NCI-H146 treated with DMSO at 0.1 percent for 48 hours (cell line): Measurements from ENCODE around the gene EIPR1.
"Not testable (repeated sequence)": the region's sequence is repeated elsewhere in the genome, so short reads cannot be mapped to it uniquely, and the experiment has no call there.

ENCODE experiments used
- DNase-seq: peaks from one replicate; lab custom pipeline; 2025; ENCODE audit not compliant: unreplicated experiment; lab: John Stamatoyannopoulos, UW

EIPR1 gene

DNA sequence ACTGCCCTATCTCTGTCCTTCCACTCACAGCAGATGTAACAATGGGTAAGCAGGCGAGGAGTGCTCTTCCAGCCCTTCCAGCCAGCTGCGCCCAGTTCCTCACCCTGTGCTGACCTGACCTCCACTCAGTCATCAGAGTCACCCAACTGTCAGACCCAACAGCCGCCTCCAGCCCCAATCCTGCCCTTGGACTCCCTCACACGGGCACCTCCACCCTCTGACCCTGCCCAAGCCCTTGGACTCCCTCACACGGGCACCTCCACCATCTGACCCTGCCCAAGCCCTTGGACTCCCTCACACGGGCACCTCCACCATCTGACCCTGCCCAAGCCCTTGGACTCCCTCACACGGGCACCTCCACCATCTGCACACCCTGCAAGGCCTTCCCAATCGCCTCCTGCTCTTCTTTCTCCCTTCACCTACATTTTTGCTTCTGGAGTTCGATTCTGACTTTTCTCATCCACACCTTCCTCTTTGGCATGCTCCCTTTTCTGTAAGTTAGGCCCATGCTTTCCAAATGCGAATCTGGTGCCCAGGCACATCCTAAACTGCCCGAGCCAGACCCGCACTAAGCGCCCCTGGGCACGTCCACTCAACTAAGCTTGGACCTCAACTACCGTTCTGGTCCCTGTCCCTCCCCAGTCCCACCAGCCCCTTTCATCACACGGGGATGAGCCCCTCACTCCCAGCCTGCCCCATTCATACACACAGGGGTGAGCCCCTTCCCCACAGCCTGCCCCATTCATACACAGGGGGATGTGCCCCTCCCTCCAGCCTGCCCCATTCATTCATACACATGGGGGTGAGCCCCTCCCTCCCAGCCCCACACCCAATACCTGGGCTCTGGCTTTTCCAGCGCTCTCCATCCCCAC is 15.9 kb downstream of the EIPR1 start:
- DNase-seq: no peak

GRCh38 chr2:3357926-3358325 is 19.7 kb downstream of the EIPR1 start:
- DNase-seq: no peak

- not testable (repeated sequence) for DNase-seq
Measured at GRCh38 chr2:3357446-3357845, 20.2 kb downstream of the EIPR1 start.

DNA sequence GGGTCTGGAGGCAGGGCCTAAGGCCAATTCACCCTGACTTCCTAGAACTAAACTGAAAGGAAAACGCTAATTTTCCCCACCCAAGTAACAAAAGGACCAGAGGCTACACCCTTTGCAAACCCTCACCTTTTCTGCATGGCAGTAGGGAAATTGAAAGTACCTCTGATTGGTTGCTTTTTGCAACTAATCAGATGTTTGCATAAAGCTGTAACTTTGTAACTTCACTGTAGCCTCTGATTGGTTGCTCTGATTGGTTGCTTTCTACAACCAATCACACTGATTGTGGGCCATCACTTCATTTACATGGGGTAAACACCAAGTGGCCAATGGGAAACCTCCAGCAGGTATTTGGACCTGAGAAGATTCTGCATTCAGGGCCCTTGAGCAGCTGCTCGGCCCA is 20.8 kb downstream of the EIPR1 start:
- no peak for DNase-seq

GRCh38 chr2:3355951-3356569 is 21.6 kb downstream of the EIPR1 start:
- no peak for DNase-seq

DNA sequence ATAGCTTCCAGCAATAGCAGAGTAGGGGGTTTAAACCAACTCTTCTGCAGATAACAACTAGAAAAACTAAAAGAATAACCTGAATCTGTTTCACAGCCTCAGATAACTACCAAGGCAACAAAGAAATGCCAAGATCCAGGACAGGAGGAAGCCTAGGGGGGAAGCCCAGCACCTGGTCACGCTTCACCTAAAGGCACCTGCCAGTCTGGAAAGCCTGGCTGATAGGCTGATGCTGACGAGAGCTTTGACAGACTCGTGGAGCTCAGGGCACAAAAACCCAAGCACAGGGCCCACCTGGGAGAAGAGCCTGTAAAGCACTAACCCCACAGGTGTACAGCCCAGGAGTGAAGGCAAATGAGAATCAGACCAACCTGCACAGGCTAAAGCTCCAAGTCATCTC is 22.6 kb downstream of the EIPR1 start:
- no peak for DNase-seq

DNA sequence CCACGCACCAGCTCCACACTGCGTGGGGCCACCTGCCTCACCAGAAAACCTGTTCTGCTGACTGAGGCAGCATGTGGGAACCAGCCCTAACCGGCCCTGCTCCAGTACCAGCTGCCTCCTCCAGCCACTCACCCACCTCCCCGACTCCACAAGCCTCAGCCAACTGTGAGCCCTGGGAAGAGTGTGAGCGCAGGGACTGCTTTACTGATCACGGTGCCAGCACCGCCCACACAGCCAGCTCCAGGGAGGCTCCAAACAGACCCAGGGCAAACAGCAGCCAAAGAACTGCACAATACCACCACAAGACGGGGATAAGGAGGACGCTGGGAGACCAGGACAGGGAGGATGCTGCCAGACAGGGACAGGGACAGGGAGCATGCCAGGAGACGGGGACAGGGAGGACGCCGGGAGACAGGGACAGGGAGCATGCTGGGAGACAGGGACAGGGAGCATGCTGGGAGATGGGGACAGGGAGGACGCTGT is 28.4 kb downstream of the EIPR1 start:
- DNase-seq: peak; percentile 86

- DNase-seq: peak; percentile 47
Measured at GRCh38 chr2:3348767-3349166, 28.9 kb downstream of the EIPR1 start.

GRCh38 chr2:3345621-3346020 is 32.0 kb downstream of the EIPR1 start:
- DNase-seq: no peak

GRCh38 chr2:3344897-3345296 is 32.7 kb downstream of the EIPR1 start:
- DNase-seq: no peak

DNA sequence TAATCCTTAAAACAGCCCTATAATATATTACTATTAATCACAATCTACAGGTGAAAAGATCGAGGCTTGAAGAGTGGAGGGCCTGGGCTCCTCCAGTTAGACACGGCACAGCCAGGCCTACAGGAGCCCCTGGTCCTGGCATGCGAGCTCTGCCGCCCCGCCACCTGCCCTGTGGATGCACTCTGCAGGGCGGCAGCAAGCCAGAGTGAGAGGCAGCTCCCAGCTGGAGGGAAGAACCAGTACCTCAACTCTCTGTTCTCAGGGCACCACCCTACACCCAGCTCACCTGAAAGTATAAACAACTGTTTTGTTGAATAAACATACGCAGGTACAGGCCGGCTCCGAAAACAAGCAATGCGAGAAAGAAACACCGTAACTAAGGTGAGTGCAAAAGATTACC is 34.6 kb downstream of the EIPR1 start:
- DNase-seq: no peak

DNA sequence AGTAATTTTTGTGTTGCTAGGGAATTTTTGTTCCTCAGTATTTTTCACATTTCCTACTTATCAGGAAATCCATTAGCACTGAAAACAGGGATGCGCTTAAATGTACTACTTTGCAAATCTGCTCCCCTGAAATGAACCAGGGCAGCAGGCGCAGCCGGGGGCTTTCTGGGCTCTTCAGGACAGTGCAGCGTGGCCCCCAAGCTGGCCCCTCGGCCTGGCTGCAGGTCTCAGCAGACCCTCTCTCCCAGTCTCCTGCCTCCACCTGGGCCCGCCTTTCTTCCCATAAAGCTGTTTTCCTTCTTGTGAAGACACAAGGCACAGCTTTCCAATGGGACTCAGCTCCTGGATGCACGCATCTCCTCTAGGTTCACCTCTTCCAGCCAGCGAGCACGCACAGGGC is 35.3 kb downstream of the EIPR1 start:
- DNase-seq: no peak

DNA sequence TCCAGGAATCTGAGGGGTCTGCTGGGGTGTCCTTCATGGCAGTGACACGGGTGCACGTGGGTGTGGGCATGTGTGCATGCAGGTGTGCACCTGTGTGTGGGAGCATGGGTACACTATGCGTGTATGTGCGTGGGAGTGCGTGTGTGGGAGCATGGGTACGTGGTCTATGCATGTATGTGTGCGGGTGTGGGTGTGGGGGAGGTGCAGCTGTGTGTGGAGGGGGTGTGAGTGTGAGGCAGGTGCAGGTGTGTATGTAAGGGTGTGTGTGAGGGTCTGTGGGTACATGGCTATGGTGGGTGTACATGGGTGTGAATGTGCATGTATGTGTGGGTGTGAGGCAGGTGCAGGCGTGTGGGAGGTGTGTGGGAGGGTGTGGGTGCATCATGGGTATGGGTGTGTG is 36.3 kb downstream of the EIPR1 start:
- no peak for DNase-seq

GRCh38 chr2:3340144-3340543 is 37.5 kb downstream of the EIPR1 start:
- no peak for DNase-seq

- no peak for DNase-seq
Measured at GRCh38 chr2:3338340-3338739, 39.3 kb downstream of the EIPR1 start.

GRCh38 chr2:3336844-3337243 is 40.8 kb downstream of the EIPR1 start:
- no peak for DNase-seq

- no peak for DNase-seq
Measured at GRCh38 chr2:3334392-3335345, 42.9 kb downstream of the EIPR1 start.

DNA sequence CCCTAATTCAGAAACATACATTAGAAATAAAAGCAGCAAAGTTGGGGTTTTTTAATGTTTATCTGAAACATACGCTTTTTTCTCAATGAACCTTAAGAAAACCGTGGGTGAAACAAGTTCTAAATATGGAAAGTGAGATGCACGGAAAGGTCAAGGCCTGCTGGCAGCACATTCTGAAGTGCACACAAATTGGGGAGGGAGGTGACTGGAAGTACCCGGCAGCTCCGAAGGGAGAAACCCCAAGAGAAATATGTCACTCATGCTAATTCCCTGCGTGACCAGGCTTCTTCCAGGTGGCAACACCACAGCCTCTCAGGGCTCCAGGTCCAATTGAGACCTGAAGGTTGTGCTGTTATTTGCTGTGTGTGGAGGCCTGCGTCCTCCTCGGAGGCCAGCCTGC is 45.5 kb downstream of the EIPR1 start:
- DNase-seq: no peak

GRCh38 chr2:3329491-3329890 is 48.1 kb downstream of the EIPR1 start:
- DNase-seq: no peak

GRCh38 chr2:3326871-3327270 is 50.7 kb downstream of the EIPR1 start:
- no peak for DNase-seq

GRCh38 chr2:3326182-3326537 is 51.5 kb downstream of the EIPR1 start:
- DNase-seq: no peak
